Brain microvascular endothelial cell (primary cell): ENCODE measurements around the gene EBF4.
A peak's percentile ranks its signal among the peaks of the same experiment; 100 is the strongest.
"Not testable (repeated sequence)": the region's sequence is repeated elsewhere in the genome, so short reads cannot be mapped to it uniquely, and the experiment has no call there.

Source experiments
- DNase-seq: peaks from one replicate; pipeline ENCODE4 v3.0.0-alpha.2; 2020
- H3K27ac ChIP-seq: fragments of 250-450 bp; sonication (Bioruptor Pico); 2 replicates; pipeline ENCODE4 v1.5.1; 2020; ENCODE audit warnings: mild to moderate bottlenecking, moderate library complexity
- H3K27me3 ChIP-seq: fragments of 250-450 bp; sonication (Bioruptor Pico); replicated peaks from 2 replicates; pipeline ENCODE4 v1.5.1; 2020; ENCODE audit warnings: mild to moderate bottlenecking
- H3K36me3 ChIP-seq: fragments of 250-450 bp; sonication (Bioruptor Pico); replicated peaks from 2 replicates; pipeline ENCODE4 v1.5.1; 2020; ENCODE audit warnings: mild to moderate bottlenecking
- H3K4me3 ChIP-seq: 2 replicates; pipeline ENCODE4 v1.5.1; 2011; ENCODE audit warnings: low read depth, mild to moderate bottlenecking, control low read depth, low read length, moderate library complexity
- in situ Hi-C: cut with HindIII; loops from 2 replicates; pipeline ENCODE4 v1.10.0; 2017; ENCODE audit warnings: low sequenced_read_pairs, low pct_ligation_motif_present
- TF ChIP-seq, protein P1 (sequence below): IDR thresholded peaks from 2 replicates; pipeline ENCODE4 v1.5.1; 2011; ENCODE audit warnings: low read depth, mild to moderate bottlenecking, moderate library complexity, low read length, control low read depth, inconsistent platforms; ENCODE audit errors: missing control alignments

Gene EBF4

DNA sequence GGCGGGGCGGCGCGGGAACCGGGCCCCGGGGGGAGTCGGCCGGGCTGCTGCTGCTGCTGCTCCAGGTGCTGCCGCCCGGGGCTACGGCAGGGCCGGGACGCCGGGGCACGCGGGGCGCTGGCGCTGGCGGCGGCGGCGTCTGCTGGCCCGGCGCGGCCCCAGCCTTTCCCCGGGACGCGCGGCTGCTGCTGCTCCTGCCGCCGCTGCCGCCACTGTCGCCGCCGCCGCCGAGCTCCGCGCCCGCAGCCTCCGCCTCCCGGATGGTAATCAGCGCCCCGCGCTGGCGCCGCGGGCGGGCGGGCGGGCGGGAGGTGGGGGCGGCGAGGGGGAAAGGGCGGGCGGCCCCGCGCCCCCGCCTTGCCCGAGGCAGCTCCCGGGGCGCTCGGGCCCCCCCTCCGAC lies 306 bp downstream of the EBF4 start:
- TF ChIP-seq, protein P1, sequence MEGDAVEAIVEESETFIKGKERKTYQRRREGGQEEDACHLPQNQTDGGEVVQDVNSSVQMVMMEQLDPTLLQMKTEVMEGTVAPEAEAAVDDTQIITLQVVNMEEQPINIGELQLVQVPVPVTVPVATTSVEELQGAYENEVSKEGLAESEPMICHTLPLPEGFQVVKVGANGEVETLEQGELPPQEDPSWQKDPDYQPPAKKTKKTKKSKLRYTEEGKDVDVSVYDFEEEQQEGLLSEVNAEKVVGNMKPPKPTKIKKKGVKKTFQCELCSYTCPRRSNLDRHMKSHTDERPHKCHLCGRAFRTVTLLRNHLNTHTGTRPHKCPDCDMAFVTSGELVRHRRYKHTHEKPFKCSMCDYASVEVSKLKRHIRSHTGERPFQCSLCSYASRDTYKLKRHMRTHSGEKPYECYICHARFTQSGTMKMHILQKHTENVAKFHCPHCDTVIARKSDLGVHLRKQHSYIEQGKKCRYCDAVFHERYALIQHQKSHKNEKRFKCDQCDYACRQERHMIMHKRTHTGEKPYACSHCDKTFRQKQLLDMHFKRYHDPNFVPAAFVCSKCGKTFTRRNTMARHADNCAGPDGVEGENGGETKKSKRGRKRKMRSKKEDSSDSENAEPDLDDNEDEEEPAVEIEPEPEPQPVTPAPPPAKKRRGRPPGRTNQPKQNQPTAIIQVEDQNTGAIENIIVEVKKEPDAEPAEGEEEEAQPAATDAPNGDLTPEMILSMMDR = no peak
- no peaks in the 10 kb centered on the region for H3K36me3 ChIP-seq
- no peak for DNase-seq
- H3K27me3 ChIP-seq = peaks cover 42% of the 10 kb centered on the region
- H3K4me3 ChIP-seq = no peak overlapping the region
- no peak overlapping the region for H3K27ac ChIP-seq
- in situ Hi-C loops = no loop called here

DNA sequence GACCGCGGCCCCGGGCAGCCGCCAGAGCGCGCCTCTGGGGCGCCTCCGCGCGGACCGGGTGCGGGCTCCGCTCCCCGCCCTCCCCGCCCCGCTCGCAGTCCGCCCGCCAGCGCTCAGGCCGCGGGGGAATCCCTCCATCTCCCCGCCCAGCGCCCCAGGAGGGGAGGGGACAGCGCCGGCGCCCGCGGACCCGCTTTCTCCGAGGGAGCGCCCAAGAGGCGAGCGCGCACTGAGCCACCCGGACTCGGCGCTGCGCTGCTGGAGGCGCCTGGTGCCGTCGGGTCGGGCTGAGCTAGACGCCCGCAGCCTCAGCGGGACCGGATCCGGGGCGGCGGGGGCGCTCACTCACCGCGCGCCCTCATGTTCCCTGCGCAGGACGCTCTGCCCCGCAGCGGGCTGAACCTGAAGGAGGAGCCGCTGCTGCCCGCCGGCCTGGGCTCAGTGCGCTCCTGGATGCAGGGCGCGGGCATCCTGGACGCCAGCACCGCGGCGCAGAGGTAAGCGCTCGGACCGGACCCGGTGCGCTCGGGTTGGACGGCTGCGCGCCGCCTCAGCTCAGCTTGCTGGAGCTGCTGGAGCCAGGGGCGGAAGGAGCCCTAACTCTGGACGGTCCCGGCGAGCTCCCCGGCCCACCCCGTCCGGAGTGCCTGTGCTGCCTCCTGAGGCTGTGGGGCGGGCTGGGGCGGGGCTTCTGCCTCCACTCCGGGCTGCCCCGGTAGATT lies 867 bp downstream of the EBF4 start:
- in situ Hi-C loops = no loop called here
- DNase-seq = no peak
- H3K36me3 ChIP-seq = no peaks in the 10 kb centered on the region
- H3K27ac ChIP-seq = no peak overlapping the region
- H3K4me3 ChIP-seq = peak overlapping the region; percentile 9
- TF ChIP-seq, protein P1 = no peak
- peaks cover 45% of the 10 kb centered on the region for H3K27me3 ChIP-seq

DNA sequence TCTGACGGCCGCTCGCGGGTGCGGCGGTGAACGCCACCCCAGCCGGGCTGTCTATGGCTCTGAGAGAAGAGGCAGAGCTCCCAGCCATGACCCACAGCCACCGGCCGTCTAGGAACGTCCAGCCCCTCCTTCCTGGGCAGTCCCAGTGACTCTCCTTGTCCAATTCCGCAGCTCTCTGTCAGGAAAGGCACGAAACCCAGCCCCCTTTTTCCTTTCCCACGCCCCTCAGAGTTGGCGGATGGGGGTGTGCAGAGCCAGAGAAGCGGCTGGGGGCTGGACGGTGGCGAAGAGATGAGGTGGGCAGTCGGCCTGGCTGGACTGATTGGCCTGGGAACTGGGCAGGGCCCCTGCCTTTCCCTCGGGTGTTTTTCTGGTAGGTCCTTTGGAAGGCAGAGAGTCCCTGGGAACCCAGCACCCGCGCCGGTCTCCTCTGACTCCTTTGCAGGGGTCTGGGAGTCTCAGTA lies 1.5 kb downstream of the EBF4 start:
- in situ Hi-C loops = no loop called here

DNA sequence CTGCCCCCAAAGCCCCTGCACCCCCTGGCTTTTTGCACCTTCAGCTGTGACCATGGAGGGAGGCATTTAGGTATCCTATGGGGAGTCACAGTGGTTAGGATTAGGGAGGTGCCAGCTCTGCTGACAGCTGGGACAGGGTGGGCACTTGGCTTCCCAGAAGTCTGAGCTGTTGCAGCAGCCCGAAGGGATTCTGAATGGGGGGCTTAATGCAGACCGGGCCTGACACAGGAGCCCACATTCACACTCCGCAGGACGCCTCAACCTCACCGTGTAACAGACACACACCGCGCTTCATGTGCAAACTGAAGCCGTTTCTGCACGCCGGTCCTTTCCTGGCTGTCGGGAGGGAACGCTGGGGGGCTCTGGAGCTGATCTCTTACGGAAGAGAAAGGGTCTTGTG lies 1.9 kb downstream of the EBF4 start:
- DNase-seq = no peak
- Histone ChIP-seq H3K36me3 (no peaks in the 10 kb centered on the region), H3K27ac (no peak overlapping the region), H3K4me3 (no peak overlapping the region), H3K27me3 (peaks cover 49% of the 10 kb centered on the region)
- in situ Hi-C loops = no loop called here
- TF ChIP-seq, protein P1 = no peak

More for the DNA sequence above, 1.5 kb downstream of the EBF4 start:
- TF ChIP-seq, protein P1 = no peak
- no peak overlapping the region for H3K27ac ChIP-seq
- H3K4me3 ChIP-seq = no peak overlapping the region
- no peaks in the 10 kb centered on the region for H3K36me3 ChIP-seq
- no peak for DNase-seq
- H3K27me3 ChIP-seq = peaks cover 49% of the 10 kb centered on the region

DNA sequence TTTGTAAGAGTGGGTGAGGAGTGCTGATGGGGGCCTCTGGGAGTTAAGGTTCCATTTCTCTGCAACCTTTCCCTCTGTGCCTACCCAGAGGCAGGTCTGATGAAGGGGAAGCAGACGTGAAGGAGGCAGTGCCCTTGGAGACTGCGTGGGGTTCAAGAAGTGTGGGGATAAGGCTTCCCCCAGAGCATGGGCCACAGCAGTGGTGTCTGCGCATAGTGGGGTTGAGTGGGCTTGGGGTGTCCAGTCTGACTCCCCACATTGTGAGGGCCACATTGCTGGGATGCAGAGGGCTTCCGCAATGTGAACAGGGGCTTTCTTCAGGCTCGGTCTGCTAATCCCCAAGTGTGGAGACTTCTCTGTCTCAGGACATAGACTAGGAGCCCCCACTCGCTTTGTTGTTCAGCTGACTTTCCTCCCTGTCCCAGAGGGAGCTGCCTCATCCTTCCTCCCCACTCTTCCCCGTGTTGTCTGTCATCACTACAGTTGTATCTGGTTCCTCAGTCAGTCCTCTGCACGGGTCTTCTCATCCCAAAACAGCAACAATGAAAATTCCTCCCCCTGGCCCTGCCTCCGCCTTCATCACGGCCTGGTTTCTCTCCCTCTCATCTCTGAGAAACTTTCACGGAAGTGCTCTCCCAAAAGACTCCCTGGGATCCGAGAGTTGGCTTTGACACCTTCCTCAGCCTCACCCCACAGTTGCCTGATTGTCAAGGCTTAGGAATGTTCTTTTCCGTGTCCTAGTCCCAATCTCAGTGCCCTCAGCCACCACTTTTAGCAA lies 2.8 kb downstream of the EBF4 start:
- TF ChIP-seq, protein P1 = no peak
- no peak for DNase-seq
- Histone ChIP-seq H3K4me3 (no peak overlapping the region), H3K36me3 (no peaks in the 10 kb centered on the region), H3K27me3 (peaks cover 50% of the 10 kb centered on the region), H3K27ac (no peak overlapping the region)
- in situ Hi-C loops = no loop called here

DNA sequence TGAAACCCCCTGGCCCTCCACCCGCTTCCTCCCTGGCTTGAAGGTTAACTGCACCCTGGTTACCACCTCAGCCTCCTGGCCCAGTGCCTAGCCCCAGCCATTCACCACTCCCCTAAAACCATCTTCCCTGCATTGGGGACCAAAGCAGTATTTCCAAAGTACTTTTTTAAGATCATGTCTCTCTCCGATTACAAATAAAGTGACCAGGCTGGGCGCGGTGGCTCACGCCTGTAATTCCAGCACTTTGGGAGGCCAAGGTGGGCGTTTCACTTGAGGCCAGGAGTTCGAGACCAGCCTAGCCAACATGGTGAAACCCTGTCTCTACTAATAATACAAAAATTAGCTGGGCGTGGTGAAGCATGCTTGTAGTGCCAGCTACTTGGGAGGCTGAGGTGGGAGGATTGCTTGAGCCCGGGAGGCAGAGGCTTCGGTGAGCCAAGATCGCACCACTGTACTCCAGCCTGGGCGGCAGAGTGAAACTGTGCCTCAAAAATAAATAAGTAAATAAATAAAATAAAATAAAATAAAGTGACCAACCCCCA lies 3.5 kb downstream of the EBF4 start:
- H3K27me3 ChIP-seq = peaks cover 52% of the 10 kb centered on the region
- DNase-seq, in situ Hi-C loops: not testable (repeated sequence)

More for the DNA sequence above, 3.5 kb downstream of the EBF4 start:
- not testable (repeated sequence) for H3K36me3 ChIP-seq, H3K27ac ChIP-seq, H3K4me3 ChIP-seq
